HCT116 (cell line): ENCODE data around the gene CNKSR1. TPM values are rescaled to one million over a fixed set of nuclear protein-coding genes. Genes with fewer than 3 reads are reported as not detected.

Source experiments
- ATAC-seq: fragments of 200-7000 bp; cut with Tn5 transposase; 2 replicates; pipeline ENCODE4 v1.9.1; 2020; ENCODE audit warnings: mild to moderate bottlenecking, moderate library complexity
- BruUV-seq: library from RNA; stranded (reverse); fragments of 400-500 nt; replicated peaks from 2 replicates; lab custom pipeline; 2021; lab: Mats Ljungman, UMichigan
- CTCF ChIA-PET: fragments of 300-600 bp; sonication (Branson Sonifier 250); formaldehyde crosslinking; loops from one replicate; lab custom pipeline; 2021; ENCODE audit warnings: antibody characterized with exemption; lab: Charles Lee
- POLR2A ChIA-PET: fragments of 300-600, 350-600 bp; sonication (Branson Sonifier 250); formaldehyde crosslinking; loops from one replicate; lab custom pipeline; 2021; ENCODE audit warnings: antibody characterized with exemption; lab: Charles Lee
- RAD21 ChIA-PET, 2 experiments: fragments of 300-600 bp; sonication (Branson Sonifier 250); formaldehyde crosslinking; loops; one replicate each; lab custom pipeline; 2023; ENCODE audit warnings: low total read pairs in 2 of 2; ENCODE audit not compliant: uncharacterized antibody in 2 of 2, unreplicated experiment in 2 of 2, low non-redundant PET in 1 of 2; lab: Charles Lee
- DNase-seq: peaks from one replicate; pipeline ENCODE4 v3.0.0-alpha.2; 2010; ENCODE audit warnings: low read depth, low spot score
- H2AFZ ChIP-seq: fragments of 200-600 bp; shearing (Covaris generic), sonication (generic); 2 replicates; pipeline ENCODE4 v1.6.1; 2017; ENCODE audit warnings: low read depth, mixed run types, mixed read lengths, antibody characterized with exemption, low read length; ENCODE audit not compliant: poor library complexity, severe bottlenecking
- H3K27ac ChIP-seq: 2 replicates; pipeline ENCODE4 v1.5.1; 2012; ENCODE audit warnings: low read depth, low read length
- H3K27me3 ChIP-seq: fragments of 200-600 bp; sonication (generic); 2 replicates; pipeline ENCODE4 v1.6.1; 2016; ENCODE audit warnings: mixed run types, low read length, mixed read lengths; ENCODE audit not compliant: insufficient read depth
- H3K36me3 ChIP-seq, 2 experiments: fragments of 200-500 bp in 1 of 2; fragments of 200-600 bp in 1 of 2; sonication (Bioruptor generic) in 1 of 2; sonication (generic) in 1 of 2; 2 replicates each; pipeline versions ENCODE4 v1.5.1 to v1.6.1; 2014 to 2016; ENCODE audit warnings: low read length in 2 of 2, inconsistent platforms in 1 of 2, mixed read lengths in 1 of 2, mixed run types in 1 of 2; ENCODE audit not compliant: insufficient read depth in 2 of 2, control insufficient read depth in 1 of 2
- H3K4me1 ChIP-seq, 2 experiments: fragments of 200-600 bp in 1 of 2; sonication (generic) in 1 of 2; 2 replicates each; pipeline versions ENCODE4 v1.5.1 to v1.6.1; 2012 to 2017; ENCODE audit warnings: low read length in 2 of 2, inconsistent platforms in 1 of 2, mild to moderate bottlenecking in 1 of 2, mixed read lengths in 1 of 2, mixed run types in 1 of 2, moderate library complexity in 1 of 2; ENCODE audit not compliant: insufficient read depth in 2 of 2, control insufficient read depth in 1 of 2
- H3K4me2 ChIP-seq: fragments of 200-600 bp; sonication (generic); 2 replicates; pipeline ENCODE4 v1.6.1; 2017; ENCODE audit warnings: mixed run types, low read length, mixed read lengths
- H3K4me3 ChIP-seq, 2 experiments: fragments of 200-600 bp in 1 of 2; sonication (generic) in 1 of 2; replicated peaks in 1 of 2; 2 replicates each; pipeline ENCODE4 v1.5.1; 2011 to 2016; ENCODE audit warnings: low read length in 2 of 2, control low read depth in 1 of 2, low read depth in 1 of 2, mild to moderate bottlenecking in 1 of 2, mixed read lengths in 1 of 2, mixed run types in 1 of 2
- H3K79me2 ChIP-seq: fragments of 200-600 bp; sonication (generic); 2 replicates; pipeline ENCODE4 v1.6.1; 2017; ENCODE audit warnings: mild to moderate bottlenecking, mixed run types, low read length, moderate library complexity, mixed read lengths; ENCODE audit not compliant: insufficient read depth
- H3K9ac ChIP-seq: fragments of 200-600 bp; sonication (generic); 2 replicates; pipeline ENCODE4 v1.6.1; 2016; ENCODE audit warnings: low read length, mixed read lengths
- H3K9me2 ChIP-seq: fragments of 200-600 bp; sonication (generic), shearing (Covaris generic); 2 replicates; pipeline ENCODE4 v1.6.1; 2017; ENCODE audit warnings: mixed run types, mild to moderate bottlenecking, moderate library complexity; ENCODE audit not compliant: insufficient read depth
- H3K9me3 ChIP-seq, 2 experiments: fragments of 200-500 bp in 1 of 2; fragments of 200-600 bp in 1 of 2; sonication (Bioruptor generic) in 1 of 2; sonication (generic) in 1 of 2; 2 replicates each; pipeline ENCODE4 v1.6.1; 2014 to 2017; ENCODE audit warnings: low read length in 2 of 2, mixed read lengths in 2 of 2, inconsistent platforms in 1 of 2, low read depth in 1 of 2, mild to moderate bottlenecking in 1 of 2, mixed run types in 1 of 2, moderate library complexity in 1 of 2; ENCODE audit not compliant: control insufficient read depth in 1 of 2, insufficient read depth in 1 of 2
- H4K20me1 ChIP-seq: fragments of 200-600 bp; sonication (generic), shearing (Covaris generic); 2 replicates; pipeline ENCODE4 v1.6.1; 2017; ENCODE audit warnings: mixed run types, mild to moderate bottlenecking, moderate library complexity; ENCODE audit not compliant: insufficient read depth
- CBX3 ChIP-seq: IDR thresholded peaks from 2 replicates; pipeline ENCODE4 v1.6.1; 2012; ENCODE audit warnings: low read depth
- EGR1 ChIP-seq: IDR thresholded peaks from 2 replicates; pipeline ENCODE4 v1.6.1; 2012; ENCODE audit warnings: low read depth
- ELF1 ChIP-seq: IDR thresholded peaks from 2 replicates; pipeline ENCODE4 v1.6.1; 2012; ENCODE audit warnings: low read depth, borderline replicate concordance
- YY1 ChIP-seq: IDR thresholded peaks from 2 replicates; pipeline ENCODE4 v1.6.1; 2011; ENCODE audit warnings: low read length, low read depth, moderate library complexity, mild to moderate bottlenecking; ENCODE audit not compliant: insufficient replicate concordance; ENCODE audit errors: extremely low read depth
- ZBTB33 ChIP-seq: IDR thresholded peaks from 2 replicates; pipeline ENCODE4 v1.6.1; 2011; ENCODE audit warnings: mild to moderate bottlenecking, low read length, moderate library complexity; ENCODE audit not compliant: insufficient replicate concordance; ENCODE audit errors: extremely low read depth
- ZFX ChIP-seq: fragments of 450-650 bp; IDR thresholded peaks from 2 replicates; pipeline ENCODE4 v1.6.1; 2017
- intact Hi-C: fragments of 100-400 bp; cut with micrococcal nuclease; formaldehyde crosslinking; loops from 2 replicates; pipeline ENCODE4 v1.10.0; 2022
- total RNA-seq: library from RNA; stranded (reverse); gene quantifications from one replicate; pipeline ENCODE4 v1.2.1, GENCODE V29; 2021; ENCODE audit not compliant: unreplicated experiment
- TF ChIP-seq, protein P1 (sequence below): IDR thresholded peaks from 2 replicates; pipeline ENCODE4 v1.6.1; 2012; ENCODE audit warnings: low read depth

The CNKSR1 gene
- total RNA-seq, 1 experiment from 2014 or later = 26.6 TPM

DNA sequence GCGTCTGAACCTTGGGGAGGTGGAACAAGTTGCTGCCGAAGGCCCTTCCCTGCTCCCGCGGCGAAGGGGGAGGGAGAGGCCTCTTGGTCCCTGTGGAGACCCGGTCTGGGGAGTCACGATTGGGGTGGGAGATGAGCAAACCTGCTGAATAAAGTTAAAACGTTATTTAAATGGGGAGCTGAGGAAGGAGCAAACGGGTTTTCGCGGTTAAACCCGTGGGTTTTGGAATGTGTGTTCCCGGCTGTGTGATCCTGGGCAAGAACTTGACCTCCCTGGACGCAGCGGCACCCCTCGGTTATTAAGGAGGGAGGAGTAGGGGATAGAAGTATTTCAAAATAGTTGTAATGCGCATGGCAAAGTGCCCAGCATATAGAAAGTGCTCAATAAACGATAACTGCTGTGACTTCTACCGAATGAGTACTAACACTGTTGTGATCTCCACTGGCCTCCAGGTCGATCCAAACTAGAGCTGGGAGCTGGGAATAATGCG lies 15.0 kb upstream of the CNKSR1 start:
- Histone ChIP-seq H3K9me2 (no peaks in the 10 kb centered on the region), H3K79me2 (no peaks in the 10 kb centered on the region), H2AFZ (peak overlapping the region; percentile 70), H3K27ac (no peak overlapping the region; the same call in 1 of the 2 replicates), H3K36me3 (no peaks in the 10 kb centered on the region)
- intact Hi-C loops = no loop called here
- ATAC-seq = no peak
- TF ChIP-seq ELF1 (no peak), ZFX (0 out of 2 replicates have a peak, but pooled peaks have one; percentile 1)
- TF ChIP-seq, all 23 proteins: peak for 1
- POLR2A ChIA-PET = interaction anchor here (0.6 kb wide), 1 partner anchor 328 kb away, joined by 4 read pairs; no protein-coding TSS in a partner anchor
- DNase-seq = no peak
- peak overlapping the region; percentile 94 for H3K4me2 ChIP-seq
- RAD21 ChIA-PET = no interaction called here
- CTCF ChIA-PET = no interaction called here
- H3K4me3 ChIP-seq = peak overlapping the region; percentile 35 to 57
- no peaks in the 10 kb centered on the region for H4K20me1 ChIP-seq
- no peaks in the 10 kb centered on the region for H3K27me3 ChIP-seq
- H3K4me1 ChIP-seq = peaks cover 11 to 46% of the 10 kb centered on the region in 2 experiments
- no peaks in the 10 kb centered on the region for H3K9me3 ChIP-seq
- H3K9ac ChIP-seq = peak overlapping the region; percentile 50
- BruUV-seq = TSS peak; percentile 56

DNA sequence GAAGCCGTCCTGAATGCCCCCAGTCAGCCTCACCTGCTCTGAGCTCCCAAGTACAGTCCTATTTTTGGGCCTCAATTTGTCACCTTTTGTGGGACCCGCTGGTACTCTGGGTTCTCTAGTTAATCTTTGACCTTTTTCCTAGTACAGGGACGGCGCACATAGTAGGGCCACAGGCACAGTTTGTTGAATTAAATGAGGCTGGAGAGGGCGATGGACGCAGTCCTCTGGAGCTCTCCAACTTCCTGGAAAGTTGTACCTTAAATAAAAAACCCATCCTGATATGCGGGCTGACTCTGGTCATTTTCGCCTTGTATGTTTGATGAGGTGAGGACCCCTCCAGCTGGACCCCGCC lies 13.6 kb upstream of the CNKSR1 start:
- Histone ChIP-seq H2AFZ (peak overlapping the region; percentile 59), H3K9me3 (no peaks in the 10 kb centered on the region), H3K4me2 (peak overlapping the region; percentile 90), H3K79me2 (no peaks in the 10 kb centered on the region), H3K9me2 (no peaks in the 10 kb centered on the region), H3K4me1 (peaks cover 11 to 40% of the 10 kb centered on the region in 2 experiments), H3K36me3 (no peaks in the 10 kb centered on the region), H3K27ac (no peak overlapping the region; the same call in 1 of the 2 replicates), H4K20me1 (no peaks in the 10 kb centered on the region), H3K4me3 (peak overlapping the region; percentile 21 to 54; a peak in 3 of 4 replicates), H3K27me3 (no peaks in the 10 kb centered on the region), H3K9ac (peak overlapping the region; percentile 60)
- POLR2A ChIA-PET = no interaction called here
- intact Hi-C loops = no loop called here
- RAD21 ChIA-PET = no interaction called here
- ATAC-seq (no peak), DNase-seq (no peak)
- TF ChIP-seq, protein P1, sequence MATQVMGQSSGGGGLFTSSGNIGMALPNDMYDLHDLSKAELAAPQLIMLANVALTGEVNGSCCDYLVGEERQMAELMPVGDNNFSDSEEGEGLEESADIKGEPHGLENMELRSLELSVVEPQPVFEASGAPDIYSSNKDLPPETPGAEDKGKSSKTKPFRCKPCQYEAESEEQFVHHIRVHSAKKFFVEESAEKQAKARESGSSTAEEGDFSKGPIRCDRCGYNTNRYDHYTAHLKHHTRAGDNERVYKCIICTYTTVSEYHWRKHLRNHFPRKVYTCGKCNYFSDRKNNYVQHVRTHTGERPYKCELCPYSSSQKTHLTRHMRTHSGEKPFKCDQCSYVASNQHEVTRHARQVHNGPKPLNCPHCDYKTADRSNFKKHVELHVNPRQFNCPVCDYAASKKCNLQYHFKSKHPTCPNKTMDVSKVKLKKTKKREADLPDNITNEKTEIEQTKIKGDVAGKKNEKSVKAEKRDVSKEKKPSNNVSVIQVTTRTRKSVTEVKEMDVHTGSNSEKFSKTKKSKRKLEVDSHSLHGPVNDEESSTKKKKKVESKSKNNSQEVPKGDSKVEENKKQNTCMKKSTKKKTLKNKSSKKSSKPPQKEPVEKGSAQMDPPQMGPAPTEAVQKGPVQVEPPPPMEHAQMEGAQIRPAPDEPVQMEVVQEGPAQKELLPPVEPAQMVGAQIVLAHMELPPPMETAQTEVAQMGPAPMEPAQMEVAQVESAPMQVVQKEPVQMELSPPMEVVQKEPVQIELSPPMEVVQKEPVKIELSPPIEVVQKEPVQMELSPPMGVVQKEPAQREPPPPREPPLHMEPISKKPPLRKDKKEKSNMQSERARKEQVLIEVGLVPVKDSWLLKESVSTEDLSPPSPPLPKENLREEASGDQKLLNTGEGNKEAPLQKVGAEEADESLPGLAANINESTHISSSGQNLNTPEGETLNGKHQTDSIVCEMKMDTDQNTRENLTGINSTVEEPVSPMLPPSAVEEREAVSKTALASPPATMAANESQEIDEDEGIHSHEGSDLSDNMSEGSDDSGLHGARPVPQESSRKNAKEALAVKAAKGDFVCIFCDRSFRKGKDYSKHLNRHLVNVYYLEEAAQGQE = no peak
- TF ChIP-seq CBX3 = no peak
- no peak for TF ChIP-seq ZBTB33
- TF ChIP-seq EGR1 = no peak
- TF ChIP-seq YY1 = no peak
- CTCF ChIA-PET = interaction anchor here (0.9 kb wide), 1 partner anchor 127 kb away, joined by 3 read pairs; no protein-coding TSS in a partner anchor
- no TSS peak for BruUV-seq
